ENCODE data around the gene PRSS33.

Gene PRSS33

DNA sequence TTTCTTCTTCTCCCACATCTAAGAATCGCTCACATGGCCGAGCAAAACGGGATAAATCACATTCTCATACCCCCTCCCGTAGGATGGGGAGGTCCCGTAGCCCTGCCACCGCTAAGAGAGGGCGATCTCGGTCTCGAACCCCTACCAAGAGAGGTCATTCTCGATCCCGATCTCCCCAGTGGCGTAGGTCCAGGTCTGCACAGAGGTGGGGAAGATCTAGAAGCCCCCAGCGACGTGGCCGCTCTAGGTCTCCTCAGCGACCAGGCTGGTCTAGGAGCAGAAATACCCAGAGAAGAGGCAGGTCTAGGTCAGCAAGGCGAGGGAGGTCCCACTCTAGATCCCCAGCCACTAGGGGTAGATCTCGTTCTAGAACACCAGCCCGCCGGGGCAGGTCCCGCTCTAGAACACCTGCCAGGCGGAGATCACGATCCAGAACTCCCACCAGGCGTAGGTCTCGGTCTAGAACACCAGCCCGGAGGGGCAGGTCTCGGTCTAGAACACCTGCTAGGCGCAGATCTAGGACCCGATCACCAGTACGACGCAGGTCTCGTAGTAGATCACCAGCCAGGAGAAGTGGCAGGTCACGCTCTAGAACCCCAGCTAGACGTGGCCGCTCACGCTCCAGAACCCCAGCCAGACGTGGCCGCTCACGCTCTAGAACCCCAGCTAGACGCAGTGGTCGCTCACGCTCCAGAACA, 25.3 kb downstream of the PRSS33 start:
- DNase-seq (ENCODE audit: low spot score): no peak

DNA sequence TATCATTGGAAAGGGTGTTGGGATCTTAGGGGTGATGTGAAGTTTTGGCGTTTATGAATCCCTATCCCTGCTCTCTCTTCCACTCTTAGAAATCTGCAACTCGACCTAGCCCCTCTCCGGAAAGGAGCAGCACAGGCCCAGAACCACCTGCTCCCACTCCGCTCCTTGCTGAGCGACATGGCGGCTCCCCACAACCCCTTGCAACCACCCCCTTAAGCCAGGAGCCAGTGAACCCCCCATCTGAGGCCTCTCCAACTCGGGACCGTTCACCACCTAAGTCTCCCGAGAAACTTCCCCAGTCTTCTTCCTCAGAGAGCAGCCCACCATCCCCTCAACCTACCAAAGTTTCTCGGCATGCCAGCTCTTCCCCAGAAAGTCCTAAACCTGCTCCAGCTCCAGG, 25.9 kb downstream of the PRSS33 start:
- DNase-seq (ENCODE audit: low spot score): no peak

DNA sequence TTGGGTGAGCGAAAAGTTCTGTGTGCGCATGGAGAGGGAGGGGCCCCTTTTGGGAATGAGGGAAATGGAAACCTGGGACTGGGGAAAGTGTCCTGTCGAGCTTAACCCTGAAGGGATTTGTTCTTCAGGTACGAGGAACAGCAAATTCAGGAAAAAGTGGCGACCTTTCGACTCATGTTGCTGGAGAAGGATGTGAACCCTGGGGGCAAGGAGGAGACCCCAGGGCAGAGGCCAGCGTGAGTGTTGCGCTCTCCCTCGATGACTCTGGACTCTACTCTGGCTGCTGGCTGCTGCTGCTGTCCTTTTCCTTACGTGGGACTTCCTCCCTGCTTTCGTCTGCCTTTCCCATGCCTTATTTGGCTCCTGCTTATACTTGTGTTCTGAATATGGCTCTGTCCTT, 30.0 kb downstream of the PRSS33 start:
- DNase-seq (ENCODE audit: low spot score): no peak

DNA sequence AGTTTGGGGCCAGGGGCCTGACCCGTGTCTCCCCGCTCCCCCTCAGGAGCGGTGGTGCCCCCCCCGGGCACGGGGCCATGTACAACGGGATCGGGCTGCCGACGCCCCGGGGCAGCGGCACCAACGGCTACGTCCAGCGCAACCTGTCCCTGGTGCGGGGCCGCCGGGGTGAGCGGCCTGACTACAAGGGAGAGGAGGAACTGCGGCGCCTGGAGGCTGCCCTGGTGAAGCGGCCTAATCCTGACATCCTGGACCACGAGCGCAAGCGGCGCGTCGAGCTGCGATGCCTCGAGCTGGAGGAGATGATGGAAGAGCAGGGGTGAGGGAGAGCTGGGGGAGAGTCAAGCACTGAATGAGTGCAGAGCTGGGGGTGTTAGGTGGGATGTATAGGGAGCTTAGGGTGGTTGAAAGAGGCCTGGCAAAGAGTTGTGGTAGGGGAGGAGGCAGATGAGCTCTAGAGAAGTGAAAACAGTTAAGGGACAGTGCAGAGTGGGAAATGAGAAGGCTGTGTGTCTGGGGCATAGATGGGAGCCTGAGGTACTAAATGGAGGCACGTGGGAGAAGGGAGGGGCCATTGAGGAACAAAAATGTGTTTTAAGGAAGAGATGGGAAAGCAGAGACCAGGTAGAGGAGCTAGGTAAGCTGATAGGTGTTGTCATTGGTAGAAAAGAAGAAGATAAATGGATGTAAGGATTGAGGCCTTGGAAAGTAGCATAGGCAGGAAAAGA, 30.9 kb downstream of the PRSS33 start:
- DNase-seq (ENCODE audit: low spot score): no peak

DNA sequence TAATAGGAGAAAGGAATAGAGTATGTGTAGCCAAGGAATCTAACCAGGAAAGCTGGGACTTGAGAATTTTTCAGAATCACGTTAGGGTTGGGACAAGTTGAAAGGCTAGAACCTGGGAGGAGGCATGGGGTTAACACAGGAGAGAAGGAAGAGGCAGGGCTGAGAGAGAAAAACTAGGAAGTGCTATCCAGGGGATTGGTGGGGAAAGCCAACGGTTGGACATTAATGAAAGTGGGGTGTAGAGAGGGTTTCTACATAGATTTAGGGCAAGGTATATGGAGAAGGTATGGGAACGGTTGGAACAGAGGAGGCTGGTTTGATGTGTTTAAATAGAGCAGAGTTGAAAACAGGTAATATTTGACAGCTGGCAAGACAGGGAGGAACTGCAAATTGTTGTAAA, 32.2 kb downstream of the PRSS33 start:
- no peak for DNase-seq (ENCODE audit: low spot score)

DNA sequence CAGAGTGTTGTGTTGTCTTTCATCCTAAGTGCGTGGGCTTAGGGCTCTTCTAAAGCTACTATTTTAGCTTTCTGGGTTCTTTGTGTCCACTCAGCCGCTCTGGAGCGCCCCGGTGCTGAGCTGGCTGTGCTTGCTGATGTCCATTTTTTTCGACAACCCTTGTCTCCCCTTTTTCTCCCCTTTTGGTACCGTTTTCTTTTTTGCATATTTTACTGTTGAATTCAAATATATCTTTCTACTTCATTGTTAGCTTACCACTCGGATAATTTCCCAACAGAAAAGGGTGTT, 33.7 kb downstream of the PRSS33 start:
- no peak for DNase-seq (ENCODE audit: low spot score)

DNA sequence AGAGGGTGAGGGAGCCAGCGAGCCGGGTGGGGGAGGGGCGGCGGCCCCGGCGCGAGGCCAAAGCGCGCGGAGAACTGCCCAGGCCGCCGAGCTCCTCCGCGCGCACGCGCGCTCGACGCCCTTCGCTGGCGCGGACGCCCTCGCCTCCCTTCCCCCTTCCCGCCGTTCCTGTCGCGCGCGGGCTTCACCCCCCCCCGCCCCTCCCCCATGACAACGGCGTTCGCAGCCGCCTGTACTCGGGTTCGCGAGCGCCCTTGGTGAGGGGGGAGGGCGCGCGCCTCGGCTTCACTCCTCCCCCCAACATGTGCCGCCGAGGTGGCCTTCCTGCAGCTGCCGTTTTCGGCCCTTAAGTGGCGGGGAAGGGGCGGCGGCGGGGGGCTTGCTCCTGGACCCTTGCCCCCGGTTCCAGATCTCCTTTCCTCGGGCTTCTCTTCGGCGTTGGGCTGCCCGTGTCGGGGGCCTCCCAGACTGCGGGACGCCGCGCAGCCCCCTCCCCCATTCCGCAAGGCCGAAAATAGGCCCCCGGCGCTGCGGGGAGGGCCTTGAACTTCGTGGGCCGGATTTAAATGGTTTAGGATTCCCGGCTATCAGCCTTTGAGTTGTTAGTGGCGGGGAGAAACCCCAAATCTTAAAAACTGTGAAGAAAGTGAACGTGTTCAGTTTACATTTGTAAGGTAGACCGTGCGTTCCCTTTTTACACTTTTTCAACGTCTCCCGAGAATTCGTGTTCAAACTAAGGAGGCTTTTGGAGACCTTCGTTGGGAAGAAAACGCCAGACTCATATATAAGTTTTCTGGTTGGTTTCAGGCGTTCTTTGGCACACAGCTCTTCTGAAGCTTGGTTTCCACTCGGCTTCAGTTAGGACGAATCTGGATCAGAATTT, 34.3 kb downstream of the PRSS33 start:
- peak; percentile 86 for DNase-seq (ENCODE audit: low spot score)

DNA sequence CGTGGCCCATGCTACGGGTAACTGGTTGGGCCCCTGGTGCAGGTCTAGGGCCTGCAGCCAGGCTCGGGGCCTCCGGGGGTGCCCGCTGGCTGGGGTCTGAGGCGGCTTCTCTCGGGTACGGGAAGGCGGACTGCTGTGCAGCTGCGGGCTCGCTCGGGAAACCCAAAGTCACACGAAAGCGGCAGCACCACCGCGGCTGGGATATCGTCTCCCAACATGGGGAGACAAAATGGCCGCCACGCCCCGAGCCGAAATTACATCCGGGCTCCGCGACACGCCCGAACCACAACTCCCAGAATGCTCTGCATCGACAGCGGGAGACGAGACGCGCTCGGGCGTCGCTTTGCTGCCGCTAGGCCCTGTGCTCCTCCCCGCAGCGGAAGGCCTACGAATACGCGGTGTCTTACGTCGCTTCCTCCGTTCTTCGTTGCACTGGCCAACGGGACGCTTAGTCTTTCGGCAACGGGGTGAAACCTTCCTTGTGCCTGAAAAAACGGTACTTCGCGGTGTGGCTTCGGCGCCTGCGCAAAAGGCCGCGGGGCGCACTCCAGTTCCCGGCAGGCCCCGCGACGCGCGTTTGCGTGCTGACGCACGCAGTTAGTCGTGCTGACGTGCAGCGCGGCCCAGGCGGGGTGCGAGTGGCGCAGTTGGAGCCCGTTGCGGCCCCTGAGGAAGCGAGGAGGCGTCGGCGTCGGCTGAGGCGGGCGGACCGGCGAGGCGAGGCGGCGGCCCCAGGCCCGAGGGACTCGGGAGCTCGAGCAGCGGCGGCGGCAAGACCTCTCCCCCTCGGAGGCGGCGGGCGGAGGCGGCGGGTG, 35.1 kb downstream of the PRSS33 start, which contains the start of gene SRRM2:
SRRM2 (plus strand) TSS at position 604 of the 815 bp plus-strand sequence. CDS start 3,727 bp downstream, outside the sequence.
- peak; percentile 95 for DNase-seq (ENCODE audit: low spot score)

DNA sequence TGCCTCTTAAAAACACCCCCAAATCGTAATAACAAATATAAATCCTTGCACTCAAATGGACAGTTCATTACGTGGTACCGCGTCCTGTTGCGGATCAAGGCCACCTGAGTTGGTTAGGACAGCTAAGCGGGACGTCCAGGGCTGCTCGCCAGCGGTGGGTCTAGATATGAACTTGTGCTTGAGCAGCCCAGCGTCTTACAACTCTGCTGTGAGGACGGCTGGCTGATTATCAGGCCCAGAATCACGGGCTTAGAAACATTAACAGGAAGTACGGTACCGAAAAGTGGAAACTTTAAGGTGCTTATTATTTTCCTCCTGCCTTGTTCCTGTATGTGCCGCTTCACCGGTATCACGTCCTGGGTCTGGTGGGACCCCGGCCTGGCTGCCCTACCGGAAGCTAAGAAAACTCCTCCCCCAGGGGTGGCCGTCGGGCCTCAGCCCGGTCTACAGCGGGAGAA, 35.8 kb downstream of the PRSS33 start:
- DNase-seq (ENCODE audit: low spot score): peak; percentile 45

DNA sequence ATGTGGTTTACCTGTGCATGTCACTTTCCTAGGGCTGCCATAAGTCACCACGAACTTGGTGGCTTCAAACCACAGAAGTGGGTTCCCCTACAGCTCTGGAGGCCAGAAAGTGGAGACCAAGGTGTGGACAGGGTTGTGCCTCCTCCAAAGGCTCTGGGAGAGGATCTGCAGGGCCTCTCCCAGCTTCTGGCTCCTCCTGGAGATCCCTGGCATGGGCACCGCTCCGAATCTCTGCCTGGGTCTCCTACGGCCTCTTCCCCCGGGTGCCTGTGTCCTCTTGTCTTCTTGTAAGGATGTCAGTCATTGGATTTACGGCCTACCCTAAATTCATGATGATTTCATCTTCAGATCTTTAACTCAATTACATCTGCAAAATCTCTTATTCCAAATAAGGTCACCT, 37.4 kb downstream of the PRSS33 start:
- no peak for DNase-seq (ENCODE audit: low spot score)

DNA sequence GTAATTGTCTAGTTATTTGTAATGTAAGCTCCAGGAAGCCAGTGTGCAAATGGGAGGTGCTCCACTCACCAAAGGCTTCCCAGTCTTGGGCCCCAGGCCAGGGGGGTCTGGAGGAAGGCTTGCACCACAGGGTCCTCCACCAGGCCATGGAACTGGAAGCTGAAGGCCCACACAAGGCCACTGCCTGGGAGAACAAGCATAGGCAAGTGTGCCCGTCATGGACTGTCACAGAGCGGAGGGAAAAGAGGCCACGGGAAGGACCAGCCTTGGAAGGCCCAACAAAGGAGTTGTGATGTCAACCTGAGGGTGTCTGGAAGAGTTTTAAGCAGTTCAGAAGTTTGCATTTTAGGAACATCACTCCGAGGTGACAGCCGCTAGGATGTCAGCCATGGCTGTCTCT, 37.9 kb downstream of the PRSS33 start:
- no peak for DNase-seq (ENCODE audit: low spot score)

DNA sequence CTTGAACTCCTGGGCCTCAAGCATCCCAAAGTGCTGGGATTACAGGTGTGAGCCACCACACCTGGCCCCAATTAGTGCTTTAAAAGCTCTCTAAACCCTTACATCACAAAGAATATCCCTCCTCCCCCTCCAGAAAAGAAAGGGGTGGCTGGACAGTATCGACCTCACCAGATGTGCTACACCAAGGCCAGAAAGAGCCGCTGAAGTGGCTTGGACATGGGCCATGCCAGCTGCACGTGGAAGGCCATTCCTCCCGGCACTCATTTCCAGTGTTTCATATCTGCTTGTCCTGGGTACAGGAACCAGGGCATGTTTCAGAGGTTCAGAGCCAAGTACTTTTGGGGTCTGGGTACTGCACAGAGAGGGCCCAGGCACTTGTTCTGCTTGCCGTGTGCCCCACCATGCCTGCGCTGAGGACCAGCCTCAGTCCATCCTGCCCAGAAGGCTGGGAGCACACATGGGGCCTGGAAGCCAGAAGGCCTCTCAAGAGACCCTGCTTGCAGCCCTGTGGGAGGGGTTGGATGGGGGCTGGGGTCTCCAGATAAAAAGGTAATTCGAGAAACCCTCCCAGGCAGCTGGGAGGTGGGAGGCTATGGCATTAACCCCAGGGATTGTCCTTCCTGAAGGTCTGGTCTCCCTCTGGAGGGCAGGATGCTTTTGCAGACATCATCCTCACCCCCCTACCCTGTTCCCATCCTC, 38.5 kb downstream of the PRSS33 start:
- no peak for DNase-seq (ENCODE audit: low spot score)

DNA sequence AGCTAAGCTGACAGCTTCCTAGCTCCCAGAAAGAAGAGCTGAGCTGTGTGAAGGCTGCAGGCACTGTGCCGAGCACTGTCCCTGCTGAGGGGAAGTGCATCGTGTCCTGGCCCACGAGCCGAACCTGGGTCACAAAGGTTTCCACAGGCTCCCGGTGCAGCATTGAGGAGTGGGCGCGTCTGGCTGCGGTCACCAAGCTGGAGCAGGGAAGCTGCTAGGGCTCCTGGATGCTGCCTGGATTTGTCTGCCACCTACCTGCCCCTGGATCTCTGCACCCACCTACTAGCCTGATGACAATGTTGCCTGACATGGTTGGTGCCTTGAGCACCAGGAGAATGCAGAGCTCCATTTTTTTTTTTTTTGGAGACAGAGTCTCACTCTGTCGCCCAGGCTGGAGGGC, 41.4 kb downstream of the PRSS33 start:
- DNase-seq (ENCODE audit: low spot score): no peak

DNA sequence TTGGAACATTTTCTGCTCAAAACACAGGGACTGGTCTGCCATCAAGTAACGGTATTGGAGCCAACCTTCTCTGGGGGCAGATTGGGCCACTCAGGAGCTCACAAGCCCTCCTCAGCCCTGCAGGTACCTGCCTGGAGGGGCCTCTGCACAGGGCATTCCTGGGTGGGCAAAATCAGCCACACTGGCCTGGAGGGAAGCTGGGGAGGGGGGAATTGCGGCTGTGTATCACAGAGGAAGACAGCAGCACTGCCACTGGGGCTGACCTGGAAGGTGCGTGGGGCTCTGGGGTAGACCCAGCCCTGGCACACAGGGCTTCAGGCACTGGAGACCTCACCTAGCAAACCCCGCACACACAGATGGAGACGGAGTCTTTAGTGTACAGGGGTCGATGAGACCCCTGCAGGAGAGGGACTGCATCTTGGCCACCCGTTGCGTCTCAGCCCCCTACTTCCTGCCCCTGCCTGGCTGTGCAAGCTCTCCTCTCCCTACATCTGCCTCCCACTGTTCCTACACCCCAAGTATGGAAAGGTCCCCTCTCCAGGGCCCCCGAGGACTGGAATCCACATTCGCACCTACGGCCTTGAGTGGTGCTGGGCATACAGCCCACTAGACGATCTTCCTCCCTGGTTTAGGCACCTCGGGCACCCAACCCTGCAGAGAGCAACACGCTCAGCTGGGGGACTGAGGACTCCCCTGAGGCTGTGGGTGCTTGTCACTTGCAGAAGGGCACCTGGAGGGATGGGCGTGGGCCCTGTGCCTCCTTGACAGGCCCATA, 42.1 kb downstream of the PRSS33 start:
- no peak for DNase-seq (ENCODE audit: low spot score)

DNA sequence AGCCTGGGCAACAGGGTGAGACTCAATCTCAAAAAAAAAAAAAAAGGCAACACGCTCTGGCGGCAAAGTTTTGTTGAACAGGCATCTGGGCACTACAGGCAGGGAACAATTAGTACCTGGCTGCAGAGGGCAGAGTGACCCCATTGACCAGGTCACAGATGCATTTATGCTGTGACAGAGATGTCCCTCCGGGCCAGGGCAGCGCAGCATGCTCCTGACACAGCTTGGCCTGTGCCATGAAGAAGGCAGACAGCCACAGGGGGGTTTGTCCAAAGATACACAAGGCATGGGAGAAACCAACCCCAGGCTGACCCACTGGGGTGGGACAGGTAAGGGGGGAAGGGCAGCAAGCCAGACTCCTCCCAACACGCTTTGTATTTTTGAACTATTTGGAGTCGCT, 42.6 kb downstream of the PRSS33 start:
- no peak for DNase-seq (ENCODE audit: low spot score)

DNA sequence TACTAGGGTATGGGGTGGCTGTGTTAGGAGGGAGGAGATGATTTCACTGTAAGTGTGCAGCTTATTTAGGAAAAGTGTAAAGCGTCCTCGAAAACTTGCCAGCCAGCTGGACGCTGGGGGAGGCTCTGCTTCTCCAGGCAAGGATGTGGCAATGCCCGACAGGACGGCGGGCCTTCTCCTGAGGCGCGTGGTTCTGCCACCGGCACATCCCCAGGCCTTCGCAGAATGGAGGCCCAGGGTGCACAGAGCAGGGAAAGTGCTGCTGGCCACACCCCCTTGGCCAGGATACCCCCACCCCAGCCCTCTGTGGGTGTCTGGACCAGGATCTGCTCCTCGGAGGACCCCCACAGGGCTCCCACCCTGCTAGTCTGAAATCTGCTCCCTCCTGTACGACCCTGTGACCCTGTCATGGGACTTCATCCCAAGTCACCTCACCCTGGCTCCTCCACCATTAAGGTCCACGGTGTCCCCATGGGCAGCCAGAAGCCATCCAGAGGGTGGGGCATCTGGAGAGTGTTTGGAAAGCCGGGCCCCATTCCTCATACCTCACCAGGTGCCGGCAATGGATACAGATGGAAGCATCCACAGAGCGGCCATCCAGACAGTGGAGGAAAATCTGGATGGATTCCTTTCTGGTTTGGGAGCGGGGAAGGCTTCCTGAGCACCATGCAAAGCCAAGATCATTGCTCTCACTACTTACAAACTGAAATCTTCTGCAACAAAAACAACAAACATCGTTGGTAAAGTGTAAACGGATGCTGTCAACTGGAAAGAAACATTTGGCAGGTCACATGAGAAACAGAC, 44.2 kb downstream of the PRSS33 start:
- no peak for DNase-seq (ENCODE audit: low spot score)

DNA sequence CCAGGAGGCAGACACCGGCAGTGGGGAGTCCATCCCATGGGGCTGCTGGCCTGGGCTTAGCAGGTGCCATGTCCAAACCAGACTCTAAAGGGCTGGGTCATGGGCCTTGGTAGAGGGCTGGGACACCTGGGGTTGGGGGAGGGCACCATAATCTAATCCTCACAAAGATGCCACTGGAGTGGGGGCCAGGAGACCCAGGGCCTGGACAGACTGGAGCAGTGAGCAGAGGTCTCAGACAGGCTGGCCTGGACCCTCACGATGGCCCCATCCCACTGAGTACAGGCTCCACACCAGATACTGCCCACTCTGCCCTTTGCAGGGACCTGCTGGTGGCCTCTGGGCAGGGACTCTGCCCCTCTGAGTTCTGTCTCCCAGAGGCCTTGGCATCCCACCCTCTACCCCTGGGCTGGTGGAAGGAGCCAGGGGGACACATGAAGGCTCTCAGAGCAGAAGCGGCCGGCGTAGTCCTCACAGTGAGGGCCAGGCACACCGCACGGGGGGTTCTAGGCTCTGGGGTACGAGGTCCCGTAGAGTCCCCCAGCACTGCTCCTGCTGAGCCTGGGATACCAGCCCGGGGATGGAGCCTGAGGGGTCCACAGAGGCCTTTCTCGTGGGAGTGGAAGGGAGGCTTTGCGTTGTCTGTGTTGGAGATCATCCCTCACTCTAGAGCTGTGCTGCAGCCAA, 44.9 kb downstream of the PRSS33 start:
- DNase-seq (ENCODE audit: low spot score): no peak

DNA sequence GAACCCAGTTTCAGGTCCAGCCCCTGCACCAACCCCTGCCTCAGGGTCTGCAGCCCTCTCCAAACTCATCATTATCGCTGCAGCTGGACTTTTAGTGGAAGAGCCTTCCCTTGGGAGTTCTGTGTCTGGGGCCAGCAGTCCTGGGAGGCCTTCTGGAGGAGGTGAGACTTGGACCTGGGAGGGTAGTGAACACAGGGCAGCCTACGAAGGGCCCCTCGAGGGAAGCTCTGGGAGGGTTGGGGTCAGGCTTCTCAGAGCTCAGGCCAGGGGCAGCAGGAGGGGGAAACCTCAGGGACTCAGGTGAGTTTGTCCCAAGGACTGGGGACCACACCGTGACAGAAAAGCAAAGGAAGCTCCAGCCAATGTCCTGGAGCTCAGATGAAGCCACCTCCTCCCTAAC, 46.2 kb downstream of the PRSS33 start:
- DNase-seq (ENCODE audit: low spot score): no peak

DNA sequence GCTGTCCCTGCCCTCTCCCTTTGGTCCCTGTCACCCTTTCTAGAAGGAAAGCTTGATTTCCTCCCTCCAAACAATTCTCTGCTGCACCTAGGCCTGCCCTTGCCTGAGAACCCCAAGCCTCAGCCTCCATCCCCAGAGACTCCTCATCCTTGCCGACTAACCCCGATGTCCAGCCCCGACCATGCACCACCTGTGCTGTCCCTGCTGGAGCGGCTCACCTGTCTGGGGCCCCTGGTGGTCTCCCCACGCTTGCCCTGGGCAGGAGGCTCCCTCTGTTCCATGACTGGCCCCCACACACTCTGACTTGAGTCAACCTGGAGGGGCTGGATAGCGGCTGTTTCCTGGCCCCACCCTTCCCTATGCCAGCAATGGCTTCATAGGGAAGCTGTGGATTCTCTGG, 46.9 kb downstream of the PRSS33 start:
- no peak for DNase-seq (ENCODE audit: low spot score)

All from COLO829 (cell line).